H1 (cell line): Measurements from ENCODE around the gene TERB1. TPM values are rescaled to one million over a fixed set of nuclear protein-coding genes. Genes with fewer than 3 reads are reported as not detected.

Source experiments
- ASH2L ChIP-seq: fragments of 200-600, 300-600 bp; sonication (generic); IDR thresholded peaks from one replicate; pipeline ENCODE4 v1.7.1; 2017; ENCODE audit warnings: low read length
- CHD7 ChIP-seq: fragments of 300-600 bp; sonication (generic); IDR thresholded peaks from 2 replicates; pipeline ENCODE4 v1.7.1; 2012; ENCODE audit warnings: low read length, moderate library complexity, mild to moderate bottlenecking, inconsistent platforms; ENCODE audit not compliant: insufficient replicate concordance
- E2F6 ChIP-seq: IDR thresholded peaks from 2 replicates; pipeline ENCODE4 v1.6.1; 2012; ENCODE audit warnings: inconsistent platforms
- EP300 ChIP-seq, 2 experiments: IDR thresholded peaks; 1 replicate in 1 of 2; 2 replicates in 1 of 2; pipeline ENCODE4 v1.6.1; 2011 to 2012; ENCODE audit warnings: low read depth in 2 of 2, low read length in 2 of 2, mild to moderate bottlenecking in 2 of 2, borderline replicate concordance in 1 of 2, inconsistent platforms in 1 of 2, moderate library complexity in 1 of 2
- POLR2A ChIP-seq, 2 experiments: IDR thresholded peaks; 1 replicate in 1 of 2; 2 replicates in 1 of 2; pipeline ENCODE4 v1.6.1; 2011; ENCODE audit warnings: low read depth in 2 of 2, low read length in 2 of 2, mild to moderate bottlenecking in 2 of 2; ENCODE audit errors: control extremely low read depth in 1 of 2
- RAD21 ChIP-seq, 2 experiments: IDR thresholded peaks in 1 of 2; conservative IDR thresholded peaks in 1 of 2; 2 replicates each; pipeline ENCODE4 v1.6.1; 2011; ENCODE audit warnings: low read depth in 2 of 2, low read length in 2 of 2, improper control_type of control experiment in 1 of 2, inconsistent platforms in 1 of 2, mild to moderate bottlenecking in 1 of 2, moderate library complexity in 1 of 2
- TAF7 ChIP-seq: optimal IDR thresholded peaks from 2 replicates; pipeline ENCODE3; 2011; ENCODE audit warnings: low read depth, mild to moderate bottlenecking, inconsistent platforms, low read length, moderate library complexity, borderline replicate concordance
- polyA plus RNA-seq, 7 experiments: library from polyadenylated mRNA; depleted of rRNA in 3 of 7; stranded (reverse) in 5 of 7; unstranded in 2 of 7; fragments of >200 nt in 5 of 7; fragments of 200-250 nt in 2 of 7; gene quantifications; 1 replicate in 5 of 7; 2 replicates in 1 of 7; 4 replicates in 1 of 7; pipeline versions ENCODE4 v1.2.1 to v1.2.3, GENCODE V29; 2011 to 2013; ENCODE audit warnings: missing spikeins in 2 of 7, mixed read lengths in 2 of 7
- total RNA-seq: library from RNA; stranded (reverse); fragmentation: NEBNext Ultra II Directional; extraction: Animal tissue kit (Norgen Biotek cat#: 25700); gene quantifications from 2 replicates; pipeline ENCODE4 v1.2.1, GENCODE V29; 2021

The TERB1 gene
- total and polyA plus RNA-seq, 2 of the 8 experiments (the other 6 are each of a cell fraction or from before 2014, with no cell fraction given): not detected

DNA sequence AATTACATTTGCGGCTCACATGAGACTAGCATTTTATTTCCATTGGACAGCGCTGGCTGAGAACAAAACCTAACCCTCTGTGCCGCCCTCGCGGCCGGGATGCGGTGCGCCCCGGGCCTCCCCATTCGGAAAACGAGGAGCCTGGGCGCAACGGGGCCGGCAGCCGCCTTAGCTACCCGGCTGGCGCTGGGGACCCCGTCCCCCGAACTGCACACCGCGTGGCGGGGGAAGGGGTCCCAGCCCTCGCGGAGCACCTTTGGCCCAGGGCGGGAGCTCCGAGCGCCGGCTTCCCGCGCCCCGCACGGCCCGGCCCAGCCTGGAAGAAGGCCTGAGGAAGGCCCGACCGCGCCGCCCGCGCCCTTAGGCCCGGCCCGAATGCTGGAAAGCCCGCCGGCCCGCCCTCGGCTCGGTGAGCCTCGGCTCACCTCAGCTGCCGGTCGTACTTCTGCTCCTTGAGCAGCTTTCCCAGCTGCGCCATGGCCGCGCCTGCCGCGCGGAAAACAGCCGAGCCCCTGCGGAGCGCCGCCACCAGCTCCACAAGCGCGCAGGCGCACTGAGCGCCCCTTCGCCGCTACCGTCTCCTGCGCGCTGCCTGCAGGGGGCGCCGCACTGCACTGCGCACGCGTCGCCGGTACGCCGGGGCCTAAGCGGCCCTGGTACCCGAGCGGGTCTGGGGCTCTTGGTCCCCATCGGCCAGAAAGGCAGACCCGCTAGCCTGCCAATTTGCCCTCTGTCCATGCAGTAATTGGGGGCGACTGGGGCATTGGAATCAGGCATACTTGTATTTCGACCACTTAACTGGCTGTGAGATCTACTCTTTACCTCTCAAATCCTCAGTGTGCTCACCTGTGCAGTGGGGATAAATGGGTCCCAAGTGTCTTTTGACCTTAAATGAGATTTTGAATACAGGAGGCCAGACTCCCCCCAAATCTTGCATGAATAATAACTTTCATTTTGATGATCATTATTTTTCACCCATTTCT lies 29.3 kb upstream of the TERB1 start, which contains the start of gene NAE1 (continued):
- TF ChIP-seq CHD7 (no peak), POLR2A (IDR thresholded peaks at IDR 0.05; ENCODE audit: control extremely low read depth in 1 of 2, low read depth in 2 of 2, low read length in 2 of 2) (peak; percentile 91 to 95), E2F6 (peak; percentile 41; the same call in 1 of the 2 replicates), TAF7 (peak; percentile 83), ASH2L (peak; percentile 84), RAD21 (IDR thresholded peaks at IDR 0.05 in 1 of 2, conservative IDR thresholded peaks at IDR 0.05 in 1 of 2; ENCODE audit: low read depth in 2 of 2, low read length in 2 of 2) (peak; percentile 69 to 73), EP300 (IDR thresholded peaks at IDR 0.05; ENCODE audit: borderline replicate concordance in 1 of 2, low read depth in 2 of 2, low read length in 2 of 2) (peak in 1 of 2 experiments; percentile 28; a peak in 1 of 3 replicates)
